GM18499 (cell line): Measurements from ENCODE around the gene RHOT1.
"Not testable (repeated sequence)": the region's sequence is repeated elsewhere in the genome, so short reads cannot be mapped to it uniquely, and the experiment has no call there.

ENCODE experiments used
- ATAC-seq: cut with Tn5 transposase; IDR thresholded peaks from one replicate; pipeline ENCODE4 v1.9.1; 2021; ENCODE audit warnings: moderate number of reproducible peaks; ENCODE audit not compliant: insufficient read depth, unreplicated experiment

The RHOT1 gene

GRCh38 chr17:32157225-32157624 is 14.9 kb downstream of the RHOT1 start:
- no peak for ATAC-seq

GRCh38 chr17:32158870-32159585 is 16.7 kb downstream of the RHOT1 start:
- ATAC-seq: no peak

DNA sequence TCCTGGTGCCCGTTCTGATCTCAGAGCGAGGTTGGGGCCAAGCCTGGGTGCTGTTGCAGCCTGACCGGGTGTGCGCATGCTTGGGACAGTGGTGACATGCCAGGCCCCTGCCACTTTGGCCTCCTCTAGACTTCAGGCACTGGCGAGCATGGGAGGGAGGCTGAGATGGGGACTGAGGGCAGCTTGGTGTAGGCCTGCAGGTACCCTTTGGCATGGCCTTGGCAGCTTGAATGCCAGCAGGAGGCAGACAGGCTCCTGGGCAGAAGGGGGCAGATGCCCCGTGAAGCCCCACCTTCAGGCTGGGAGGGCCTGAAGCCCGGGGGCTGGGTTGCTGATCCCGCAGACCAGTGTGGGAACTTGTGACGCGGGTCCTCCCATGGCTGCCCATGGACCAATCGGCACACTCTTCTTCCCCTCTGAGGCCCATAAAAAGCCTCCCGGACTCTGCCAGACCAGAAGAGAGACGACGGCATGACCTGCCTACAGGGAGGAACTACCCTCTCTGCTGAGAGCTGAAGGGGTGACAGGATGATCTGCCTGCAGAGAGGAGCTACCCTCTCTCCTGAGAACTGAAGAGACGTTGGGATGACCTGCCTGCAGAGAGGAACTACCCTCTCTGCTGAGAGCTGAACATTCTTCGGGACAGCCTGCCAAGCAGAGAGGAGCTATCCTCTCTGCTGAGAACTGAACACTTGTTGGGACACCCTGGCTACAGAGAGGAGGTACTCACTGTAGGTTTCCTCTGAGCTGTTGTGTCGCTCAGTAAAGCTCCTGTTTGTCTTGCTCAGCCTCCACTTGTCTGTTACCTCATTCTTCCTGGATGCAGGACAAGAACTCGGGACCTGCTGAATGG is 17.5 kb downstream of the RHOT1 start:
- ATAC-seq: no peak

- ATAC-seq: no peak
Measured at GRCh38 chr17:32160526-32160925, 18.2 kb downstream of the RHOT1 start.

DNA sequence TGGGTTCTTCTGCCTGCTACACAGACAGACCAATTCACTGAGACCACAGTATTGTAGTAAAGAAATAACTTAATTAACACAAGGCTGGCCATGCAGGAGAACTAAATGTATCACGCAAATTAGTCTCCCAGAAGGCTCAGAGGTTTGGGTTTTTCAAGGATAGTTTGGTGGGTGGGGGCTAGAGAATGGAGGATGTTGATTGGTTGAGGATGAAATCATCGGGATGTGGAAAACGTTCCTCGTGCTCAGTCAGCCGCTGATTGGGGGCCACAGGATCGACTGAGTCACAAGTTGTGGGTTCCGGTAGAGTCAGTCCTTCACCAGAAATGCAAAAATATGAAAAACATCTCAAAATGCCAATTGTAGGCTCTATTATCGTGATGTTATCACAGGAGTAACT is 18.7 kb downstream of the RHOT1 start:
- ATAC-seq: no peak

DNA sequence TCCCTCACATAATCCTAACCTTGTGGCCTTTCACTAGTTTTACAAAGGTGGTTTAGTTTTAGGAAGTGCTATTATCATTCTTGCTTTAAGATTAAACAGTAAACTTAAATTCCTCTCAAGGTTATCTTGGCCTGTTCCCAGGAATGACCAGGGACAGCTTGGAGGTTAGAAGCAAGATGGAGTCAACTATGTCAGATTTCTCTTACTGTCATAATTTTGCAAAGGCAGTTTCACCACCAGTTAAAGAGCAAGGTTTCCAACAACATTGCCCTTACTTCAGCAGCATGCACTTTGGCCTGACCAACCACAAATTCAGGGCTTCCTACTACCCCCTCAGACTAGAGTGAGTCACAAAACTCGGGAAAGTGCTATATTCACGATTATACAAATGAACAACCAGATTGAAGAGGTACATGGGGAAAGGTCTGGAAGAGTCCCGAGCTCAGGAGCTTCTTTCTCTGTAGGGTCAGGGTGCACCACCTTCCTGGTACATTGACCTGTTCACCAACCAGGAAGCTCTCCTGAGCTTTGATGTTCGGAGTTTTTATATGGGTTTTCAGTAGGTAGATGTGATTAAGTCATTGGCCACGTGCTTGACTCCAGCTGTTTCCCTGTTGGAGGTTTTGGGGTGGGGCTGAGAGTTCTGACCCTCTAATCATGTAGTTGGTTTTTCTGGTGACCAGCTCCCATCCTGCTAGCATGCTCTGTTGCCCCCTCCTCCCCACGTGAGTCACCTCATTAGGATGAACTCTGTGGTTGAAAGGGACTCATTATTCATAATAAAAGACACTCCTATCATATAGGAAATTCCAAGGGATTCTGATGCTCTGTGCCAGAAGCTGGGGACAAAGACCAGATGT is 19.4 kb downstream of the RHOT1 start:
- ATAC-seq: no peak

DNA sequence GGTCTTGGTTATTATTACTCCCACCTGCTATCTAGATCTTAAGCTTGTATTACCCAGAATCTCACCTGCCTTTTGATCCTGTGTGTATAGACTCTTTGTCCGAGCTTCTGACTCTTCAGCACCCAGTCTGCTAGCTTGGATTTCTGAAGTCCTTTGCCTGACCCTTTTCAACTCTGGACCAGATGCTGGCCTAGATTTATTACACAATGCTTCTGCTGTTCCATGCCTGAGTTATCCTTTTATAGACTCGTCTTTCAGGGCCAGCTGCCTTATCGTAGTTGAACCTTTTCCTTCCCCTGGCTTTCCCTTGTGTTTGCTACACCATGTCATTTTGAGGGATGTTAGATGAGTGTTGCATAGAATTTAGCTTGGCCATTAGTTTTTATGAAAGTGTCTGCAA is 32.6 kb downstream of the RHOT1 start:
- no peak for ATAC-seq

- not testable (repeated sequence) for ATAC-seq
Measured at GRCh38 chr17:32178679-32179078, 36.4 kb downstream of the RHOT1 start.

DNA sequence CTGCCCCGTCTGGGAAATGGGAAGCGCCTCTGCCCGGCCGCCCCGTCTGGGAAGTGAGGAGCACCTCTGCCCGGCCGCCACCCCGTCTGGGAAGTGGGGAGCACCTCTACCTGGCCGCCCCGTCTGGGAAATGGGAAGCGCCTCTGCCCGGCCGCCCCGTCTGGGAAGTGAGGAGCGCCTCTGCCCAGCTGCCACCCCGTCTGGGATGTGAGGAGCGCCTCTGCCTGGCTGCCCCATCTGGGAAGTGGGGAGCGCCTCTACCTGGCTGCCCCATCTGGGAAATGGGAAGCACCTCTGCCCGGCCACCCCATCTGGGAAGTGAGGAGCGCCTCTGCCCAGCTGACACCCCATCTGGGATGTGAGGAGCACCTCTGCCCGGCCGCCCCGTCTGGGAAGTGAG is 36.8 kb downstream of the RHOT1 start:
- ATAC-seq: not testable (repeated sequence)

DNA sequence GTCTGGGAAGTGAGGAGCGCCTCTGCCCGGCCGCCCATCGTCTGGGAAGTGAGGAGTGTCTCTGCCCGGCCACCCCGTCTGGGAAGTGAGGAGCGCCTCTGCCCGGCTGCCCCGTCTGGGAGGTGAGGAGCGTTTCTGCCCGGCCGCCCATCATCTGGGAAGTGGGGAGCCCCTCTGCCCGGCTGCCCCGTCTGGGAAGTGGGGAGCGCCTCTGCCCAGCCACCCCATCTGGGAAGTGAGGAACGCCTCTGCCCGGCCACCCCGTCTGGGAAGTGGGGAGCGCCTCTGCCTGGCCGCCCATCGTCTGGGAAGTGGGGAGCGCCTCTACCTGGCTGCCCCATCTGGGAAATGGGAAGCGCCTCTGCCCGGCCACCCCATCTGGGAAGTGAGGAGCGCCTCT is 37.2 kb downstream of the RHOT1 start:
- not testable (repeated sequence) for ATAC-seq

GRCh38 chr17:32180262-32180661 is 38.0 kb downstream of the RHOT1 start:
- ATAC-seq: not testable (repeated sequence)

DNA sequence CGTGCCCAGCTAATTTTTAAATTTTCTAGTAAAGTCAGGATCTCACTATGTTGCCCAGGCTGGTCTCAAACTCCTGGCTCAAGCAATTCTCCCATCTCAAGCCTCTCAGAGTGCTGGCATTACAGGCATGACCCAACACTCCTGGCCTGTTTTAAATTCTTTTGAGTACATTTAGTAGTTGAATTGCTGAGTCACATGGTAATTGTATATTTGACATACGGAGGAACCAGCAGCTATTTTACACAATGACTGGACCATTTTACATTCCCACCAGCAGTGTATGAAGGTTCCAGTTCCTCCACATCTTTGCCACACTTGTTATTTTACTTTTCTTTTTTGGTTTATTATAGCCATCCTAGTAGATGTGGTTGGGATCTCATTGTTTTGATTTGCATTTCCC is 43.6 kb downstream of the RHOT1 start:
- no peak for ATAC-seq

DNA sequence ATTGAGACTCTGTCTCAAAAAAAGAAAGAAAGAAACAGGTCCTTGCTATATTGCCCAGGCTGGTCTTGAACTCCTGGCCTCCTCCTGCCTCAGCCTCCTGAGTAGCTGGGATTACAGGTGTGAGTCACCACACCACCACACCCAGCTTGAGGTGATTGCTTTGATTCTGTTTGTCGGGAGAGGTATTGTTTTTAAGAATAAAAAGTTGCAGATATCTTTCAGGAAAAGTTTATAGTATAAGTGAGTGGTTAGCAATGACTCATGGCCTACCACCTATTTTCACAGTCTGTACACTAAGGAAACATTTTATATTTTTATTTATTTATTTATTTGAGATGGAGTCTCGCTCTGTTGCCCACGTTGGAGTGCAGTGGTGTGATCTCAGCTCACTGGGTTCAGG is 45.0 kb downstream of the RHOT1 start:
- ATAC-seq: no peak

- no peak for ATAC-seq
Measured at GRCh38 chr17:32189343-32189742, 47.0 kb downstream of the RHOT1 start.

- no peak for ATAC-seq
Measured at GRCh38 chr17:32191306-32191705, 49.0 kb downstream of the RHOT1 start.

DNA sequence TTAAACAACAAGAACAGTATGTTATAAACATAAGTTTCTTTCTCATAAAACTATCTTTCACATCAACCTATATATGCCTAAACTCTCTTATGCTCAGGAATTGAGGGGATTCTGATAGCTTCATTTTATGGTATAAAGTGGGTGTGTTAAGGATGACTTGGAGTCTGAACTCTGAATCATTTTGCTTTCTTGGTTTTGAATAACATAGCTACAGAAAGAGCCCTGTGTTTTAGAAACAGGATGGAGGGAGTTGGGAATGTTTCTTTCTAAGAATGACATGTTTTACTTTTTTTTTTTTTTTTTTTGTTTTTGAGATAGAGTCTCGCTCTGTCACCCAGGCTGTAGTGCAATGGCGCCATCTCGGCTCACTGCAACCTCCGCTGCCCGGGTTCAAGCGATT is 50.1 kb downstream of the RHOT1 start:
- ATAC-seq: no peak

DNA sequence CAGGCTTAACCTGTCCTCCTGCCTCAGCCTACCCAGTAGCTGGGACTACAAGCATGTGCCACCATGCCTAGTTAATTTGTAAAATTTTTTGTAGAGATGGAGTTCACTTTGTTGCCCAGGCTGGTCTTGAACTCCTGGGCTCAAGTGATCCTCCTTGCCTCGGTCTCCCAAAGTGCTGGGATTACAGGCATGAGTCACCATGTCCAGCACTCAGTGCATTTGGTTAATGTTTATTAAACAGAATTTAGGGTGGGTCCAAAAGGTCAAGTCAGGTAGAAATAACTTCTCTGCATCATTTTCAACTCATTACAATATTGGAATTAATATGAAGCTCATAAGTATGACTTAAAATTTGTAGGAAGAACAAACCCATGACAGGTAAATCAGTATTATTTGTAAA is 55.7 kb downstream of the RHOT1 start:
- no peak for ATAC-seq

- no peak for ATAC-seq
Measured at GRCh38 chr17:32206861-32207260, 64.6 kb downstream of the RHOT1 start.

GRCh38 chr17:32208436-32208835 is 66.1 kb downstream of the RHOT1 start:
- ATAC-seq: no peak

GRCh38 chr17:32209608-32210007 is 67.3 kb downstream of the RHOT1 start:
- ATAC-seq: no peak

DNA sequence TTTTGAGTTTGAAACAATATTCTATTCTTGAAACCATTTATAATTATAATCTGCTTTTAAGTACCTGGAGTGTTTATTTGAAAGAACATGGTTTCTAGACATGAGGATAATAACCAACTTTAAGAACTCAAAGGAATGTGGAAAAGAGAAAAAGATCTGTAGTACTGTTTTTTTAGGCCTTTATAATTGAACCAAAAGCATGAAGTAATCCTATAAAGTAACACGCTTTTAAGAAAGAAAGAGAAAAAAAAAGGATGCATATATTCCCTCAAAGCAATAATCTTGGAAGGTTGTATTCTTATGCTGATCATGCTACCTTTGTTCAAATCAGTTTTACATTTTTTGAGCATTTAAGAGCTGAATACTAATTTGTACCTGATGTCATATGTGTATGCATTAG is 69.4 kb downstream of the RHOT1 start:
- ATAC-seq: no peak
